Cardiac fibroblast (primary cell): ENCODE data around the gene SHISAL2A.
"Not testable (repeated sequence)": the region's sequence is repeated elsewhere in the genome, so short reads cannot be mapped to it uniquely, and the experiment has no call there.

Experiments used
- DNase-seq, 2 donors: peaks; one replicate each; pipeline versions ENCODE4 v3.0.0 to v3.0.0-alpha.2; 2010; ENCODE audit warnings: low read depth in 2 of 2
- H3K4me3 ChIP-seq, 2 donors: replicated peaks in 1 of 2; 1 replicate in 1 of 2; 2 replicates in 1 of 2; pipeline ENCODE4 v1.5.1; 2011; ENCODE audit warnings: low read depth in 2 of 2, low read length in 2 of 2, mild to moderate bottlenecking in 2 of 2, moderate library complexity in 1 of 2
- CTCF ChIP-seq: IDR thresholded peaks from one replicate; pipeline ENCODE4 v1.5.1; 2011; ENCODE audit warnings: low read depth, mild to moderate bottlenecking, low read length, inconsistent platforms

Gene SHISAL2A

GRCh38 chr1:52679498-52679897 is 46.5 kb downstream of the SHISAL2A start:
- no peak for DNase-seq
- H3K4me3 ChIP-seq, result no peak overlapping the region
- TF ChIP-seq CTCF, result no peak

GRCh38 chr1:52680353-52680752 is 47.4 kb downstream of the SHISAL2A start:
- no peak overlapping the region for H3K4me3 ChIP-seq
- no peak for DNase-seq
- TF ChIP-seq CTCF, result no peak

GRCh38 chr1:52681136-52681535 is 48.2 kb downstream of the SHISAL2A start:
- DNase-seq, result no peak
- no peak for TF ChIP-seq CTCF
- no peak overlapping the region for H3K4me3 ChIP-seq

GRCh38 chr1:52683367-52683940 is 50.5 kb downstream of the SHISAL2A start:
- no peak for TF ChIP-seq CTCF
- no peak overlapping the region for H3K4me3 ChIP-seq
- DNase-seq, result no peak

- no peak for DNase-seq
- no peak overlapping the region for H3K4me3 ChIP-seq
- TF ChIP-seq CTCF, result no peak
These were observed 51.6 kb downstream of the SHISAL2A start for GRCh38 chr1:52684545-52684944.

GRCh38 chr1:52686261-52686751 is 53.3 kb downstream of the SHISAL2A start:
- H3K4me3 ChIP-seq, result not testable (repeated sequence)
- TF ChIP-seq CTCF, result peak; percentile 71
- peak; percentile 79 to 83 for DNase-seq

- TF ChIP-seq CTCF, result no peak
- DNase-seq, result no peak
- no peak overlapping the region for H3K4me3 ChIP-seq
These were observed 53.9 kb downstream of the SHISAL2A start for GRCh38 chr1:52686830-52687229.
